Upper lobe of right lung (tissue), 1 donor: ENCODE results near the gene LYZ. TPM values are rescaled to one million over a fixed set of nuclear protein-coding genes. Genes with fewer than 3 reads are reported as not detected.
A peak's percentile ranks its signal among the peaks of the same experiment; 100 is the strongest.

Source experiments
- ATAC-seq: fragments of 200-7000 bp; cut with Tn5 transposase; one replicate; pipeline ENCODE4 v1.9.1; 2020; ENCODE audit warnings: mild to moderate bottlenecking, moderate library complexity
- DNase-seq: peaks from one replicate; pipeline ENCODE4 v3.0.0-alpha.2; 2020
- H3K27ac ChIP-seq: fragments of 200-600 bp; one replicate; pipeline ENCODE4 v1.8.0; 2022
- H3K27me3 ChIP-seq: fragments of 200-600 bp; one replicate; pipeline ENCODE4 v1.8.0; 2022; ENCODE audit warnings: mild to moderate bottlenecking
- H3K36me3 ChIP-seq: fragments of 200-600 bp; one replicate; pipeline ENCODE4 v1.8.0; 2022
- H3K4me1 ChIP-seq: fragments of 200-600 bp; one replicate; pipeline ENCODE4 v1.8.0; 2022
- H3K4me3 ChIP-seq: fragments of 200-600 bp; one replicate; pipeline ENCODE4 v1.8.0; 2022; ENCODE audit warnings: mild to moderate bottlenecking
- H3K9me3 ChIP-seq: fragments of 200-600 bp; one replicate; pipeline ENCODE4 v1.8.0; 2022
- CTCF ChIP-seq: fragments of 200-600 bp; IDR thresholded peaks from one replicate; pipeline ENCODE4 v1.8.0; 2022; ENCODE audit warnings: antibody characterized with exemption
- intact Hi-C: fragments of 100-400 bp; cut with DNase I; formaldehyde crosslinking; loops from one replicate; pipeline ENCODE4 v1.11.0; 2022
- total RNA-seq: library from RNA; stranded (reverse); fragmentation: NEBNext Ultra II Directional; extraction: Animal tissue kit (Norgen Biotek cat#: 25700); gene quantifications from one replicate; pipeline ENCODE4 v1.2.1, GENCODE V29; 2021
- donor health status: DM: no; HTN: yes; CAD: no; lungs with severe emphysema.

Gene LYZ
- total RNA-seq, 1 donor from 2014 or later: 1,056 TPM

- Histone ChIP-seq H3K4me1 (no peaks in the 10 kb centered on the region), H3K27me3 (no peaks in the 10 kb centered on the region), H3K4me3 (no peak overlapping the region), H3K9me3 (no peaks in the 10 kb centered on the region), H3K36me3 (peaks cover 77% of the 10 kb centered on the region), H3K27ac (no peak overlapping the region)
- DNase-seq (no peak), ATAC-seq (no peak)
- intact Hi-C loops: no loop called here
- no peak for TF ChIP-seq CTCF
These were observed 20.0 kb downstream of the LYZ start for GRCh38 chr12:69368171-69368570.

DNA sequence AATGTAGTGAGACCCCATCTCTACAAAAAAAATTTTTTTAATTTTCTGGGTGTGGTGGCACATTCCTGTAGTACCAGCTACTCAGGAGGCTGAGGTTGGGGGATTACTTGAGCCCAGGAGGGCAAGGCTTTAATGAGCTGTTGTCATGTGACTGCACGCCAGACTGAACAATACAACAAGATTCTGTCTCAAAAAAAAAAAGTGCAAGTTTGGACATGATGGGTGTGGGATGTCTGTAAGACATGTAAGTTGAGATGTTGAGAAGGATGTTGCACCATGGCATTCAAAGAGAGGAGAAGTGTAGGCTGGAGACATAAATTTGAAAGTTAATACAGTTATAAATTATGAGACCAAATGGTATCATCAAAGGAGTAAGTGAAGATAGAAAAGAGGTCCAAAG is 34.9 kb downstream of the LYZ start:
- intact Hi-C loops: no loop called here
- peaks cover 6% of the 10 kb centered on the region for H3K36me3 ChIP-seq
- no peak overlapping the region for H3K27ac ChIP-seq
- ATAC-seq: no peak
- no peaks in the 10 kb centered on the region for H3K27me3 ChIP-seq
- DNase-seq: no peak
- no peak for TF ChIP-seq CTCF
- no peaks in the 10 kb centered on the region for H3K4me1 ChIP-seq
- H3K9me3 ChIP-seq: no peaks in the 10 kb centered on the region
- H3K4me3 ChIP-seq: no peak overlapping the region

DNA sequence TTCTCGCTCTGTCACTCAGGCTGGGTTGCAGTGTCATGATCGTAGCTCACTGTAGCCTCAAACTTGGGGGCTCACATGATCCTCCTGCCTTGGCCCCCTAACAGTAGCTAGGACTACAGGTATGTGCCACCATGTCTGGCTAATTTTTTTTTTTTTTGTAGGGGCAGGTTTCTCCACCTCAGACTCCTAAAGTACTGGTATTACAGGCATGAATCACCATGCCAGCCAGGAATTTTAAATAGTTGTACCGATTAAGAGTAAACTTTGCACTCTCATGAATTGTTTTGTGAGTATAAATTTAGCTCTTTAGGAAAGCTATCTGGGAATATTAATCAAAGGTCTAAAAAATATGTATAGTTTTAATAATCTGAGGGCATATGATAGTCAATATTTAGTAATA is 36.9 kb downstream of the LYZ start:
- no peak for TF ChIP-seq CTCF
- no peak overlapping the region for H3K4me3 ChIP-seq
- no peaks in the 10 kb centered on the region for H3K9me3 ChIP-seq
- intact Hi-C loops: no loop called here
- ATAC-seq (no peak), DNase-seq (no peak)
- no peaks in the 10 kb centered on the region for H3K4me1 ChIP-seq
- no peak overlapping the region for H3K27ac ChIP-seq
- peaks cover under 1% of the 10 kb centered on the region for H3K36me3 ChIP-seq
- no peaks in the 10 kb centered on the region for H3K27me3 ChIP-seq

DNA sequence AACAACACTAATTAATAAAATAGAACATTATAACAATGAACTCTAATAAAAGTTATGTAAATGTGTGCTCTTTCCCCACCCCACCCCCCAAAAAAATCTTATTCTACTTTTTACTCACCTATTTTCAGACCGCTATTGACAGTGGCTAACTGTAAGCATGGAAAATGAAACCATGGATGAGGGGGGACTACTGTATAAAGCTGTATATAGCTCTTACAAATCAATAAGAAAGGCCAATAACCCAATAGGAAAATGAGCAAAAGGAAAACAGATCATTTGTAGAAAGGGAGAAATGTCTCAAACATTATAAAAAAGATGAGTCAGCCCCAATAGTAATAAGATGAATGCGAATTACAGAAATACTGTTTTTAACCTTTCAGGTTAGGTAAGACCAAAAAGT is 38.7 kb downstream of the LYZ start:
- Histone ChIP-seq H3K27ac (no peak overlapping the region), H3K27me3 (no peaks in the 10 kb centered on the region), H3K4me1 (no peaks in the 10 kb centered on the region), H3K9me3 (no peaks in the 10 kb centered on the region), H3K4me3 (no peak overlapping the region), H3K36me3 (peaks cover 14% of the 10 kb centered on the region)
- intact Hi-C loops: no loop called here
- DNase-seq (no peak), ATAC-seq (no peak)
- no peak for TF ChIP-seq CTCF

DNA sequence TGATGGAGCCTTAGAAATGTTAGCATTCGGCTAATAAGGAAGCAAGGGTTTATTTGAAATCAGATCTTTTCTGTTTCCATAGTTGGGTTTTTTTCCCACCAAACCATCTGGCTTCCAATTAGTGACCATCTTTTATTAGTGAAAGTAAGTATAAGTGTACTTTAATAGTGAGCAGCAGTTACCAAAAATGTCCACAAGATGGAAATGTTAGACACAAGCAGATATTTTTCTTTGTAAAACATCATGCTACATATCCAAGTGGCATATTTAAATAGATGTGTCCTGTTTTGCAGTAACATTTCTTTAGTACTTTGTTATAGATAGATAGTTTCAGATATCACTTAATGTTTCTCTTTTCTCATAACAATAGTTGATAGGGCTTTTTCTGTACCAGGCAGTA is 40.2 kb downstream of the LYZ start:
- Histone ChIP-seq H3K4me1 (no peaks in the 10 kb centered on the region), H3K36me3 (peaks cover 14% of the 10 kb centered on the region), H3K27ac (no peak overlapping the region), H3K4me3 (no peak overlapping the region), H3K27me3 (no peaks in the 10 kb centered on the region), H3K9me3 (no peaks in the 10 kb centered on the region)
- DNase-seq (no peak), ATAC-seq (no peak)
- peak; percentile 55 for TF ChIP-seq CTCF
- intact Hi-C loops: no loop called here

GRCh38 chr12:69389831-69390230 is 41.6 kb downstream of the LYZ start:
- no peak for DNase-seq
- no peaks in the 10 kb centered on the region for H3K9me3 ChIP-seq
- H3K4me1 ChIP-seq: no peaks in the 10 kb centered on the region
- intact Hi-C loops: no loop called here
- H3K4me3 ChIP-seq: no peak overlapping the region
- no peaks in the 10 kb centered on the region for H3K27me3 ChIP-seq
- TF ChIP-seq CTCF: no peak
- H3K36me3 ChIP-seq: peaks cover 14% of the 10 kb centered on the region
- no peak for ATAC-seq
- no peak overlapping the region for H3K27ac ChIP-seq
